HG03103 (cell line): Measurements from ENCODE around the gene PLA2R1.

Source experiments
- ATAC-seq: cut with Tn5 transposase; IDR thresholded peaks from one replicate; pipeline ENCODE4 v1.9.1; 2021; ENCODE audit warnings: low read depth; ENCODE audit not compliant: unreplicated experiment

PLA2R1 gene

GRCh38 chr2:159939946-159940345, 122.5 kb downstream of the PLA2R1 start:
- ATAC-seq: peak; percentile 78

GRCh38 chr2:159938395-159938794, 124.0 kb downstream of the PLA2R1 start:
- ATAC-seq: no peak

- no peak for ATAC-seq
Observed at GRCh38 chr2:159936471-159936870, 125.9 kb downstream of the PLA2R1 start.

- peak; percentile 88 for ATAC-seq
Observed at GRCh38 chr2:159933727-159934049, 128.7 kb downstream of the PLA2R1 start.

- no peak for ATAC-seq
Observed at GRCh38 chr2:159933040-159933726, 129.2 kb downstream of the PLA2R1 start.

- ATAC-seq: no peak
Observed at GRCh38 chr2:159926695-159927094, 135.7 kb downstream of the PLA2R1 start.

GRCh38 chr2:159925975-159926374, 136.4 kb downstream of the PLA2R1 start:
- ATAC-seq: no peak

- ATAC-seq: peak; percentile 48
Observed at GRCh38 chr2:159922563-159922962, 139.9 kb downstream of the PLA2R1 start.

- peak; percentile 92 for ATAC-seq
Observed at GRCh38 chr2:159921752-159922404, 140.5 kb downstream of the PLA2R1 start.

GRCh38 chr2:159916511-159916910, 145.9 kb downstream of the PLA2R1 start:
- no peak for ATAC-seq

GRCh38 chr2:159913900-159914299, 148.5 kb downstream of the PLA2R1 start:
- ATAC-seq: no peak

GRCh38 chr2:159912580-159912979, 149.8 kb downstream of the PLA2R1 start:
- ATAC-seq: no peak

- ATAC-seq: no peak
Observed at GRCh38 chr2:159910951-159911350, 151.5 kb downstream of the PLA2R1 start.

- no peak for ATAC-seq
Observed at GRCh38 chr2:159908623-159909022, 153.8 kb downstream of the PLA2R1 start.

- no peak for ATAC-seq
Observed at GRCh38 chr2:159907909-159908308, 154.5 kb downstream of the PLA2R1 start.

GRCh38 chr2:159905926-159906714, 156.3 kb downstream of the PLA2R1 start:
- no peak for ATAC-seq

- peak; percentile 40 for ATAC-seq
Observed at GRCh38 chr2:159904959-159905305, 157.5 kb downstream of the PLA2R1 start.

GRCh38 chr2:159904127-159904958, 158.1 kb downstream of the PLA2R1 start, which contains the start of gene LY75:
LY75 (minus strand) TSS chr2:159904756.
- ATAC-seq: peak; percentile 84

GRCh38 chr2:159903443-159904126, 158.8 kb downstream of the PLA2R1 start:
- no peak for ATAC-seq

- no peak for ATAC-seq
Observed at GRCh38 chr2:159902722-159903121, 159.7 kb downstream of the PLA2R1 start.
